Measurements from ENCODE around the gene SLC7A8.

The SLC7A8 gene

DNA sequence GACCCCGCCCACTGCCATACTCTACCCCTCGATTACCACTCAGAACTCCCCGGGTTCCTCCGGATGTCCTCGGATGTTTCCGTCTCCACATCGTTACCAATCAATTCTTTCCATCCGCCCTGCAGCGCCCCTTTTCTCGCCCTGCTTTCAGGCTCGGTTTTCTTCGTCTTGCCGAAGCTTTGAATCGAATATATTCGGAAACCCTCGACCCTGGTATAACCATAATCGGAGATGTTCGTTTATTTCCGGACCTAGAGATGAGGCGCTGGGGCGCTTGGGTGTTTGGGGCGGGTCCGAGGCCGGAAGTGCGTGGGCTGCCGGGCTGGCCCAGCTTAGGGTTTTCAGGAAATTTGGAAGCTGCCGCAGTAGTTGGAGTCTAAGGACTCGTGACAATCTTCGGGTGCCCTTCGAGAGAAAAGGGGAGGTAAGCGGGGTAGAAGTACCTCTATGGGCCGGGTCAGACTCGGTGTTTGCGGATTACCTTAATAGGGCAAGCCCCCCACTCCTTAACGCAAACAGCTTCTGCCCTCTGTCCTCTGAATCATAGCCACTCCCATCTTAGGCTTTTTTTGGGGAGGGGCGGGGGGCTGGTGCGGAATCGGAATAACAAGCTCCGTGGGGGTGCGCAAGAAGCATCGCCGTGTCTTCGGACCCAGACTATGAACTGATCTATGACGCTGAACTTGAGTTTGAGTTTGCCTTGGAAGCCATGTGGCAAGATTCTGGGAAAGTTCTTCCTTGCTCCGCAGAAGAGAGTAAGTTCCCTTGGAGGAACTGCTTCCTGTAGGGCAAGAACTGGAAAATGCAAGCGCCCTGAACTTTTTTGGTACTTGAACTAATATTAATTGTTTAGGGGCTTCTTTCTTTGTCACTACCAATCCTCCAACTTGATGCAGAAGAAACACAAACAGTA is 88.0 kb downstream of the SLC7A8 start, which contains the start of gene C14orf119:
Gene C14orf119, plus strand, starts transcription at position 310 of the 913 bp plus-strand sequence. CDS start 2,154 bp downstream, outside the sequence.
- Histone ChIP-seq H4K8ac (ENCODE audit: low read depth, low read length) (peak within 1 kb of the TSS; percentile 97), H3K9ac (ENCODE audit: low read depth, low read length, poor library complexity) (peak within 1 kb of the TSS; percentile 100), H2AK5ac (ENCODE audit: low read depth, low read length) (no peak within 1 kb of the TSS), H2BK15ac (ENCODE audit: low read length) (no peak within 1 kb of the TSS), H3K4me3 (ENCODE audit: low read length in 2 of 2) (peak within 1 kb of the TSS; percentile 79 to 88), H3K4me1 (ENCODE audit: control insufficient read depth in 2 of 2, insufficient read depth in 1 of 2, low read depth in 1 of 2, low read length in 2 of 2) (peaks cover 2 to 3% of the 10 kb centered on the region in 2 donors), H2BK5ac (ENCODE audit: low read length) (peak within 1 kb of the TSS; percentile 99), H3K27me3 (ENCODE audit: control insufficient read depth in 3 of 3, insufficient read depth in 3 of 3, low read depth in 1 of 3, low read length in 3 of 3) (no peaks in the 10 kb centered on the region), H3K23ac (ENCODE audit: low read depth, low read length, poor library complexity) (peak within 1 kb of the TSS; percentile 32), H3K18ac (ENCODE audit: low read length) (peak within 1 kb of the TSS; percentile 100), H2BK12ac (ENCODE audit: low read length) (no peak within 1 kb of the TSS), H4K91ac (ENCODE audit: low read depth, low read length, poor library complexity) (no peak within 1 kb of the TSS), H3K9me3 (replicated peaks in 1 of 2; ENCODE audit: control insufficient read depth in 2 of 2, insufficient read depth in 1 of 2, low read depth in 1 of 2, low read length in 2 of 2) (no peaks in the 10 kb centered on the region), H2BK120ac (ENCODE audit: low read depth, low read length) (no peak within 1 kb of the TSS), H3K4ac (ENCODE audit: low read length) (no peak within 1 kb of the TSS), H3K4me2 (ENCODE audit: insufficient read depth, low read length, poor library complexity, severe bottlenecking) (peak within 1 kb of the TSS; percentile 67), H3K27ac (replicated peaks; ENCODE audit: low read length) (peak within 1 kb of the TSS; percentile 93), H3K79me1 (ENCODE audit: low read depth, low read length) (peaks cover 4% of the 10 kb centered on the region), H3K36me3 (replicated peaks in 1 of 2; ENCODE audit: control insufficient read depth in 2 of 2, insufficient read depth in 2 of 2, low read length in 2 of 2) (peaks cover 14 to 64% of the 10 kb centered on the region in 2 donors), H2AFZ (ENCODE audit: low read length) (peak within 1 kb of the TSS; percentile 95), H3K14ac (ENCODE audit: low read length) (peak within 1 kb of the TSS; percentile 99)
- no CpG with 5 or more reads among the region's 46 CpGs for WGBS, 2 donors (ENCODE audit: extremely low coverage in 2 of 2, insufficient read length in 2 of 2, insufficient replicate concordance in 1 of 2)
- DNase-seq (ENCODE audit: low spot score) = peak; percentile 100

DNA sequence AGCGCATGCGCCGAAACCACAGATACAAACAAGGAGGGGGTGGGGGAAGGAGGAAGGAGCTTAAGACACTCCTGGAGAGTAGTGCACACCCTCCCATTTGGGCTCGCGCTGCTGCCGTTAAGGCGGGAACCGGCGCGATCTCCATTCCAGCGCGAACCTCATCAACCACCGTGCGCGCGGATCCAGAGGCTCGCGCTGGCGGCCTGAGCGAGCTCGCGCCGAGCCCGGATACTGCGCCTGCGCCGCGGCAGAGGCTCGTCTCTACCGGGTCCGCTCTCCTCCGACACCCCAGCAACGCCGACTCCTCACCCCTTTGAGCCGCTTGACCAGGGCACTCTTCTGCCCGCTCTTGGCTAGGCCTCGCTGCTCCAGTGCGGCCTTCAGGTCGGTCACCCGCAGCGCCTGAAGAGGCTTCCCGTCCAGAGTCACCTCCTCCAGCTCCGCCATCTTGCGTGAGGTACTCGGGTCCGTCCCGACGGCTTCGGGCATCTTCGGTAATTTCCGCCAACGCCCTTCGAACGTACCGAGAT is 88.7 kb downstream of the SLC7A8 start, which contains the start of gene ACIN1:
Gene ACIN1, minus strand, starts transcription at position 471 of the 530 bp plus-strand sequence. Its CDS starts 24 bp downstream, at position 447.
- peak; percentile 89 for DNase-seq (ENCODE audit: low spot score)
- Histone ChIP-seq H4K91ac (ENCODE audit: low read depth, low read length, poor library complexity) (no peak within 1 kb of the TSS), H2AFZ (ENCODE audit: low read length) (peak within 1 kb of the TSS; percentile 95), H3K18ac (ENCODE audit: low read length) (peak within 1 kb of the TSS; percentile 100), H4K8ac (ENCODE audit: low read depth, low read length) (peak within 1 kb of the TSS; percentile 97), H2BK12ac (ENCODE audit: low read length) (no peak within 1 kb of the TSS), H3K27me3 (ENCODE audit: control insufficient read depth in 3 of 3, insufficient read depth in 3 of 3, low read depth in 1 of 3, low read length in 3 of 3) (no peaks in the 10 kb centered on the region), H3K4me3 (ENCODE audit: low read length in 2 of 2) (peak within 1 kb of the TSS; percentile 79 to 88), H3K36me3 (replicated peaks in 1 of 2; ENCODE audit: control insufficient read depth in 2 of 2, insufficient read depth in 2 of 2, low read length in 2 of 2) (peaks cover 20 to 71% of the 10 kb centered on the region in 2 donors), H3K27ac (replicated peaks; ENCODE audit: low read length) (peak within 1 kb of the TSS; percentile 93), H2BK5ac (ENCODE audit: low read length) (peak within 1 kb of the TSS; percentile 99), H3K9me3 (replicated peaks in 1 of 2; ENCODE audit: control insufficient read depth in 2 of 2, insufficient read depth in 1 of 2, low read depth in 1 of 2, low read length in 2 of 2) (no peaks in the 10 kb centered on the region), H3K14ac (ENCODE audit: low read length) (peak within 1 kb of the TSS; percentile 99), H3K4ac (ENCODE audit: low read length) (no peak within 1 kb of the TSS), H3K79me1 (ENCODE audit: low read depth, low read length) (peaks cover 4% of the 10 kb centered on the region), H3K9ac (ENCODE audit: low read depth, low read length, poor library complexity) (peak within 1 kb of the TSS; percentile 100), H2AK5ac (ENCODE audit: low read depth, low read length) (no peak within 1 kb of the TSS), H3K23ac (ENCODE audit: low read depth, low read length, poor library complexity) (peak within 1 kb of the TSS; percentile 32), H2BK120ac (ENCODE audit: low read depth, low read length) (no peak within 1 kb of the TSS), H2BK15ac (ENCODE audit: low read length) (no peak within 1 kb of the TSS), H3K4me1 (ENCODE audit: control insufficient read depth in 2 of 2, insufficient read depth in 1 of 2, low read depth in 1 of 2, low read length in 2 of 2) (peaks cover 2 to 3% of the 10 kb centered on the region in 2 donors), H3K4me2 (ENCODE audit: insufficient read depth, low read length, poor library complexity, severe bottlenecking) (peak within 1 kb of the TSS; percentile 67)
- no CpG with 5 or more reads among the region's 55 CpGs for WGBS, 2 donors (ENCODE audit: extremely low coverage in 2 of 2, insufficient read length in 2 of 2, insufficient replicate concordance in 1 of 2)

DNA sequence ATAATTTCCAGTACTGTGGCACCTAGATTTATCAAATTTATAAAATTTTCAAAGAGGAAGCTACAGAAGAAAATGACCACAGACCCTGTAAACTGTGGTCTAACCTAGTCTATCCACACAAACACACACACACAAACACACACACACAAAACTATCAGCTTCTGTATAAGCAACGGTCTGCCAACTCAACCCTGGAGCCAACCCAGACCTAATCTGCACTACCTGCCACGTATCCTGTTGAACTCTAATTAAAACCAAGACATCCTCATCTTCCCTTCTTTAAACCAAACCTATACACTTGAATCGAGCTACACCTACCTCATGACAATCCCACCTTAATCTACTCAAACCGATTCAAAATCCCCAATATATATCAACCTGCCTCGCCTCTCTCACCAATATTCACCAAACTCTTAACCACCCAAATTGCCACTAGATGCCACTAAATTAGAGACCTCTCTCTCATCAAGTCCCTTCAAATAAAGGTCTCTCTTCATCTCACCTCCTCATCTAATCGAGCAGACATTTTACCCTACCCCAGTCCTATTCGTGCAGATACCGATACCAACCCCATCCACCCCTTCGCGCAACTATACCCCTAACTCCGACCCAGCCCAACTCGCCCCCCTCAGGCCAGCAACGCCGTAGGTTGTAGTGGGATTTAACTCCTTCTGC is 89.3 kb downstream of the SLC7A8 start:
- Histone ChIP-seq H3K14ac (ENCODE audit: low read length) (no peak overlapping the region), H3K27ac (replicated peaks; ENCODE audit: low read length) (peak overlapping the region; percentile 93), H3K4me2 (ENCODE audit: insufficient read depth, low read length, poor library complexity, severe bottlenecking) (peak overlapping the region; percentile 63), H2AK5ac (ENCODE audit: low read depth, low read length) (no peak overlapping the region), H3K4me3 (ENCODE audit: low read length in 2 of 2) (peak overlapping the region; percentile 79 to 88), H4K91ac (ENCODE audit: low read depth, low read length, poor library complexity) (no peak overlapping the region), H3K27me3 (ENCODE audit: control insufficient read depth in 3 of 3, insufficient read depth in 3 of 3, low read depth in 1 of 3, low read length in 3 of 3) (no peaks in the 10 kb centered on the region), H2BK15ac (ENCODE audit: low read length) (no peak overlapping the region), H3K18ac (ENCODE audit: low read length) (no peak overlapping the region), H3K9me3 (replicated peaks in 1 of 2; ENCODE audit: control insufficient read depth in 2 of 2, insufficient read depth in 1 of 2, low read depth in 1 of 2, low read length in 2 of 2) (no peaks in the 10 kb centered on the region), H2BK5ac (ENCODE audit: low read length) (peak overlapping the region; percentile 99), H3K9ac (ENCODE audit: low read depth, low read length, poor library complexity) (peak overlapping the region; percentile 14), H3K79me1 (ENCODE audit: low read depth, low read length) (peaks cover 4% of the 10 kb centered on the region), H4K8ac (ENCODE audit: low read depth, low read length) (no peak overlapping the region), H2BK12ac (ENCODE audit: low read length) (no peak overlapping the region), H2AFZ (ENCODE audit: low read length) (peak overlapping the region; percentile 95), H2BK120ac (ENCODE audit: low read depth, low read length) (no peak overlapping the region), H3K36me3 (replicated peaks in 1 of 2; ENCODE audit: control insufficient read depth in 2 of 2, insufficient read depth in 2 of 2, low read length in 2 of 2) (peaks cover 19 to 71% of the 10 kb centered on the region in 2 donors), H3K23ac (ENCODE audit: low read depth, low read length, poor library complexity) (peak overlapping the region; percentile 32), H3K4me1 (ENCODE audit: control insufficient read depth in 2 of 2, insufficient read depth in 1 of 2, low read depth in 1 of 2, low read length in 2 of 2) (peaks cover 2 to 3% of the 10 kb centered on the region in 2 donors), H3K4ac (ENCODE audit: low read length) (no peak overlapping the region)
- no peak for DNase-seq (ENCODE audit: low spot score)
- WGBS, 2 donors (ENCODE audit: extremely low coverage in 2 of 2, insufficient read length in 2 of 2, insufficient replicate concordance in 1 of 2) = 100% methylated on average over 3 of the region's 14 CpGs; no CpG with 5 or more reads in 1 of the 2 donors

Measured in neuronal stem cell (in vitro differentiated cells).